ENCODE measurements around the gene ETAA1. TPM values are rescaled to one million over a fixed set of nuclear protein-coding genes. Genes with fewer than 3 reads are reported as not detected.

The ETAA1 gene
- 10 to 100 TPM in 3 of 5 experiments, 1 to 10 TPM in 2; 6.6 to 16.4 (median 10.0) TPM for total RNA-seq
- 1 to 10 TPM; 4.4 to 6.4 TPM for polyA plus RNA-seq
- 17.1 reads per million, percentile 47 among the genes with 10 or more reads in this experiment for total RNA-seq

DNA sequence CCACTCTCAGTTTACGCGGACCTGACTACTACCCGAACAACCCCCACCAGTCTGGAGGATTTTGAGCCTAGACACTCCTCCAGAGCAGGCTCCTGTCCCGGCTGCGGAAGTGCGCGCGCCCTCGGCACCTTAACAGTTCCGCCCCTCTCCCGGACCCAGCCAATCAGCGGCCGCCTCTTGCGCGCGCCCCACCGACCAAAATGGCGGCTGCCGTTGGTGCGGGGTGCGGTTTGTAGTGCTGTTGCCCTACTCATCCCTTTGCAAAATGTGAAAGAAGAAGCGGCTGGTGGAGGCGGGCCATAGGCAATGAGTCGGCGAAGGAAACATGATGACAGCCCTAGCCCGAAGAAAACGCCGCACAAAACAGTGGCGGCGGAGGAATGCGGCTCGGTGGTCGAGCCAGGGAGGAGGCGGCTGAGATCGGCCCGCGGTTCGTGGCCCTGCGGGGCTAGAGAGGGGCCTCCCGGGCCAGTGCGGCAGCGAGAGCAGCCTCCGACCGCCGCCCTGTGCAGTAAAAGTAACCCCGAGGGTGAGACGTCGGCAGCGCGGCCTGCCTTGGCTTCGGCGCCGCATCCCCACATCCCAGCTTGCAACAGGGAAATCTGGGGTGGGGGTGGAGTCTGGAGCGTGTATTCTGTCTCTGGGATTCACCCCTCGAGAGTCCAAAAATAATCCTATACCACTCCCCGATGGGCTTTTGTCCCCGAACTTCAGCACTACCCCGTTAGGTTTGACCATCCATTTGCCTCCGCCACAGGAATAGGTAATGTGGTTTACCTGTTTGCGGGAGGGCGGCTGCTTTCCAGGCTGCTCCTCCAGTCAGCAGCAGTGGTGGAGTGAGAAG is at the start of gene ETAA1:
TSS of gene ETAA1 (plus strand) at position 191 of the 844 bp plus-strand sequence. CDS start at position 307, 116 bp downstream.
- Mint-ChIP-seq H3K4me1 (peaks cover 9 to 26% (median 18%) of the 10 kb centered on the region in 7 donors), H3K27me3 (no peaks in the 10 kb centered on the region), H3K4me3 (peak within 1 kb of the TSS; percentile 92 to 99 (median 97)), H3K9me3 (peaks cover 0 to 3% (median 0%) of the 10 kb centered on the region in 11 donors), H3K27ac (peak within 1 kb of the TSS; percentile 97 to 99 (median 98)), H3K36me3 (peaks cover 4 to 12% (median 5%) of the 10 kb centered on the region in 5 donors)
- Histone ChIP-seq H3K4me1 (ENCODE audit: control insufficient read depth in 2 of 2, insufficient read depth in 2 of 2, low read length in 2 of 2) (no peaks in the 10 kb centered on the region), H3K27me3 (ENCODE audit: control insufficient read depth in 2 of 2, insufficient read depth in 2 of 2, low read length in 2 of 2) (no peaks in the 10 kb centered on the region), H3K36me3 (ENCODE audit: control insufficient read depth in 2 of 3, insufficient read depth in 3 of 3, low read length in 3 of 3) (peaks cover 0 to 6% (median 0%) of the 10 kb centered on the region in 3 experiments), H3K9me3 (ENCODE audit: control insufficient read depth in 2 of 3, low read length in 3 of 3) (no peaks in the 10 kb centered on the region), H3K27ac (ENCODE audit: low read depth, low read length) (peak within 1 kb of the TSS; percentile 87), H3K4me3 (ENCODE audit: low read length) (peak within 1 kb of the TSS; percentile 98)
- DNase-seq (peak; percentile 90 to 94 (median 92)), ATAC-seq (peak; percentile 99)
- ChIA-PET CTCF (no interaction called here), POLR2A (interaction anchor here (1.0 kb wide), 1 partner anchor 8 kb away, joined by 3 read pairs; no protein-coding TSS in a partner anchor)
- intact Hi-C loops (cut with micrococcal nuclease): loop anchor here (1.0 to 10.0 kb wide), 7 partner anchors 665 to 1963 kb away; partner anchors contain the start of genes C1D (in 2 of the 2), APLF (in 1 of the 2), FBXO48 (in 1 of the 2) and PNO1 (in 1 of the 2)

DNA sequence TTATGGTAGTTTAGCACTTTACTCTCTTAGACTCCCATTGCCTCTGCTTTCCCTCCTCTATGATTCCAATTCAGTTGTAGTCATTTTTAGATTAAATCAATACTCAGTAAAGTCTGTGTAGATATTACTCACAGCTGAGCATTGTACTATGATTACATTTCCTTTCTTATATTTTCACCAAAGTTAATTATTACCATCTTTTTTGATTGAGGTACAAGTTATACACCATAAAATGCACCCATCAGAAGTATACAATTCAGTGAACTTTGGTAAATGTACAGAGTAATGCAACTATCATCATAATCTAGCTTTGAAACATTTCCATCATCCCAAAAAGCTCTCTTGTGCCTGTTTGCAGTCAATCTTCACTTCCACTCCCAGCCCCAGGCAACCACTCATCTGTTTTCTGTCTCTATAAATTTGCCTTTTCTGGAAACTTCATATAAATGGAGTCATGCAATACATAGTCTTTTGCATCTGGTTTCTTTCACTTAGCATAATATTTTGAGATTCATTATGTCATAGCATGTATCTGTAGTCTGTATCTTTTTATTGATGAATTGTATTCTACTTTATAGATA is 30.2 kb upstream of the ETAA1 start:
- Mint-ChIP-seq H3K4me3 (no peak overlapping the region), H3K27ac (no peak overlapping the region), H3K36me3 (no peaks in the 10 kb centered on the region), H3K4me1 (no peaks in the 10 kb centered on the region), H3K9me3 (peaks cover 0 to 31% (median 6%) of the 10 kb centered on the region in 11 donors), H3K27me3 (peaks cover 5 to 35% (median 12%) of the 10 kb centered on the region in 5 donors)
- intact Hi-C loops (cut with micrococcal nuclease): no loop called here
- Histone ChIP-seq H3K36me3 (ENCODE audit: control insufficient read depth in 2 of 3, insufficient read depth in 3 of 3, low read length in 3 of 3) (no peaks in the 10 kb centered on the region), H3K27ac (ENCODE audit: low read depth, low read length) (no peak overlapping the region), H3K4me1 (ENCODE audit: control insufficient read depth in 2 of 2, insufficient read depth in 2 of 2, low read length in 2 of 2) (no peaks in the 10 kb centered on the region), H3K4me3 (ENCODE audit: low read length) (no peak overlapping the region), H3K27me3 (ENCODE audit: control insufficient read depth in 2 of 2, insufficient read depth in 2 of 2, low read length in 2 of 2) (no peaks in the 10 kb centered on the region), H3K9me3 (ENCODE audit: control insufficient read depth in 2 of 3, low read length in 3 of 3) (no peaks in the 10 kb centered on the region)
- POLR2A ChIA-PET: no interaction called here
- CTCF ChIA-PET: no interaction called here
- ATAC-seq (no peak), DNase-seq (no peak)

DNA sequence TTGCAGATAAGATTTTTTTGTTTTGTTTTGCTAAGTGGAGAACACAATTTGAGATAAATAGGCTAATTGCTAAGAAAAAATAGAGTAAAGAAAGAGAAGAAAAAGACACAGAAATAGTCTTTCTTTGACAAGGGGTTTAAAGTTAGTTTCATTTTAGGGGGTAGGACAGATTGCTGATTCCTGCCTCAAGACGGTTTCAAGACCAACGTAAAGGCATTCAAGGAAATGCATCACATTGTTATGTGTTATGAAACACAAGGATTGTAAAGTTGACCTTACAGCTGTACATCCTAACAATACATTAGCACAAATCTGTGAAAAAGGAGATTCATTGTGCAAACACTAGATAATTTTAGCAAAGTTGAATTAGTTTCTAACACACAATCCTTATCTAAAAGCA is 22.7 kb upstream of the ETAA1 start:
- intact Hi-C loops (cut with micrococcal nuclease): no loop called here
- ChIA-PET CTCF (no interaction called here), POLR2A (no interaction called here)
- peak overlapping the region in 3 of 10 donors; percentile 18 to 57 (median 47) for H3K4me3 Mint-ChIP-seq
- H3K27ac Mint-ChIP-seq: no peak overlapping the region
- ATAC-seq (no peak), DNase-seq (no peak)
- H3K4me3 ChIP-seq (ENCODE audit: low read length): no peak overlapping the region
- H3K4me1 Mint-ChIP-seq: no peaks in the 10 kb centered on the region
- peaks cover 0 to 10% (median 0%) of the 10 kb centered on the region in 5 donors for H3K36me3 Mint-ChIP-seq
- no peak overlapping the region for H3K27ac ChIP-seq (ENCODE audit: low read depth, low read length)
- peaks cover 0 to 39% (median 8%) of the 10 kb centered on the region in 11 donors for H3K9me3 Mint-ChIP-seq
- no peaks in the 10 kb centered on the region for H3K27me3 ChIP-seq (ENCODE audit: control insufficient read depth in 2 of 2, insufficient read depth in 2 of 2, low read length in 2 of 2)
- H3K27me3 Mint-ChIP-seq: peaks cover 4 to 20% (median 12%) of the 10 kb centered on the region in 5 donors
- H3K9me3 ChIP-seq (ENCODE audit: control insufficient read depth in 2 of 3, low read length in 3 of 3): peaks cover 0 to 3% (median 0%) of the 10 kb centered on the region in 3 experiments
- H3K36me3 ChIP-seq (ENCODE audit: control insufficient read depth in 2 of 3, insufficient read depth in 3 of 3, low read length in 3 of 3): no peaks in the 10 kb centered on the region
- no peaks in the 10 kb centered on the region for H3K4me1 ChIP-seq (ENCODE audit: control insufficient read depth in 2 of 2, insufficient read depth in 2 of 2, low read length in 2 of 2)

DNA sequence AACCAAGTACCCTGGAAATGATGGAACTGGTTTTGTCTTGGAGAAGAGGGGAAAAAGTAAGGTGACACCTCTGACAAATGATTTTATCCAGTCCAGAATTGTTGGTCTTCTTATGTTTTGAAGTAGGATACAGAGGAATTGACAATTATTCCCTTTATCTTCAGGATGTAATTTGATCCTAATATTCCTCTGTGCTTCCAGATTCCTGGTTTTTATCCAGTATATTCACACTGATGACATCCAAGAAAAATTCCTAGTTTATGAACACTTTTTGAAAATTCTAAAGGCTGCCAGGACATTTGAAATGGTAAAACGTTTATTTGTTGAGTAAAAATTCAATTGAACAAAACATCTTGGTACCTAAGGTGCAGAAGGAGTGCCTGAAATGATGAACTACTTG is 22.2 kb upstream of the ETAA1 start:
- Histone ChIP-seq H3K4me1 (ENCODE audit: control insufficient read depth in 2 of 2, insufficient read depth in 2 of 2, low read length in 2 of 2) (no peaks in the 10 kb centered on the region), H3K4me3 (ENCODE audit: low read length) (no peak overlapping the region), H3K27ac (ENCODE audit: low read depth, low read length) (no peak overlapping the region), H3K27me3 (ENCODE audit: control insufficient read depth in 2 of 2, insufficient read depth in 2 of 2, low read length in 2 of 2) (no peaks in the 10 kb centered on the region), H3K9me3 (ENCODE audit: control insufficient read depth in 2 of 3, low read length in 3 of 3) (peaks cover 0 to 3% (median 0%) of the 10 kb centered on the region in 3 experiments), H3K36me3 (ENCODE audit: control insufficient read depth in 2 of 3, insufficient read depth in 3 of 3, low read length in 3 of 3) (no peaks in the 10 kb centered on the region)
- ATAC-seq: no peak
- intact Hi-C loops (cut with micrococcal nuclease): no loop called here
- DNase-seq: no peak
- ChIA-PET POLR2A (no interaction called here), CTCF (no interaction called here)
- H3K27ac Mint-ChIP-seq: no peak overlapping the region
- H3K27me3 Mint-ChIP-seq: peaks cover 4 to 20% (median 10%) of the 10 kb centered on the region in 5 donors
- no peaks in the 10 kb centered on the region for H3K4me1 Mint-ChIP-seq
- H3K36me3 Mint-ChIP-seq: peaks cover 0 to 10% (median 0%) of the 10 kb centered on the region in 5 donors
- no peak overlapping the region for H3K4me3 Mint-ChIP-seq
- peaks cover 0 to 39% (median 8%) of the 10 kb centered on the region in 11 donors for H3K9me3 Mint-ChIP-seq

DNA sequence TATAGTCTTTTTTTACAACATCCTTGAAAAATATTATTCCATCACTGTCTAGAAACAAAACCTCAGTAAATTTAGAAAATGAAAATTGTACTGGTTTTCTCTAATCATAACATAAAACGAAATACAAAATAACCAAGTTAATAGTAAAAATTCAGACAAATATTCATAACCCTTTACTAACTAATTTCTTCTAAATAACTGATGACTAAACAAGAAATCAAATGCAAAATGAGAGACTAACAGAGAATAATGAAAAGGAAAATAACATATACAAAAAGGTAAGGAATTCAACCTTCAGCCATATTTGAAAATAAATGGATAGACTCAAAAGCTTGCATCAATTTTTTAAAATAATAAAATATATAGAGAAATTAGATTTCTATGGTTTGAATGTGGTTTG is 18.6 kb upstream of the ETAA1 start:
- DNase-seq (no peak), ATAC-seq (no peak)
- Histone ChIP-seq H3K4me3 (ENCODE audit: low read length) (no peak overlapping the region), H3K36me3 (ENCODE audit: control insufficient read depth in 2 of 3, insufficient read depth in 3 of 3, low read length in 3 of 3) (no peaks in the 10 kb centered on the region), H3K4me1 (ENCODE audit: control insufficient read depth in 2 of 2, insufficient read depth in 2 of 2, low read length in 2 of 2) (no peaks in the 10 kb centered on the region), H3K9me3 (ENCODE audit: control insufficient read depth in 2 of 3, low read length in 3 of 3) (peaks cover 0 to 3% (median 0%) of the 10 kb centered on the region in 3 experiments), H3K27ac (ENCODE audit: low read depth, low read length) (no peak overlapping the region), H3K27me3 (ENCODE audit: control insufficient read depth in 2 of 2, insufficient read depth in 2 of 2, low read length in 2 of 2) (no peaks in the 10 kb centered on the region)
- peaks cover 0 to 11% (median 0%) of the 10 kb centered on the region in 5 donors for H3K36me3 Mint-ChIP-seq
- H3K4me1 Mint-ChIP-seq: no peaks in the 10 kb centered on the region
- peaks cover 0 to 31% (median 5%) of the 10 kb centered on the region in 11 donors for H3K9me3 Mint-ChIP-seq
- POLR2A ChIA-PET: no interaction called here
- intact Hi-C loops (cut with micrococcal nuclease): no loop called here
- no peak overlapping the region for H3K27ac Mint-ChIP-seq
- peaks cover 0 to 12% (median 6%) of the 10 kb centered on the region in 5 donors for H3K27me3 Mint-ChIP-seq
- H3K4me3 Mint-ChIP-seq: no peak overlapping the region
- CTCF ChIA-PET: no interaction called here

DNA sequence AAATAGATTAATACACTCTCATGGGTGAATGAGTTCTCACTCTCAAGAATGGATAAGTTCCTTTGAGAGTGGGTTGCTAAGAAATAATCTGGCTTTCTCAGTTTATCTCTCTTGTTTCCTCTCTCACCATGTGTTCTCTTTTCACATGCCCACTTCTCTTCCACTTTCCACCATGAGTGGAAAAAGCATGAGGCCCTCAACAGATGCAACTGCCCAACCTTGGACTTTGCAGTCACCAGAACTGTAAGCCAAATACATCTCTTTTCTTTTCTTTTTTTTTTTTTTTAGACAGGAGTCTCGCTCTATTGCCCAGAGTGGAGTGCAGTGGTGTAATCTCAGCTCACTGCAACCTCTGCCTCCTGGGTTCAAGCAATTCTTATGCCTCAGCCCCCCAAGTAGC is 18.1 kb upstream of the ETAA1 start:
- Histone ChIP-seq H3K36me3 (ENCODE audit: control insufficient read depth in 2 of 3, insufficient read depth in 3 of 3, low read length in 3 of 3) (no peaks in the 10 kb centered on the region), H3K27me3 (ENCODE audit: control insufficient read depth in 2 of 2, insufficient read depth in 2 of 2, low read length in 2 of 2) (no peaks in the 10 kb centered on the region), H3K4me3 (ENCODE audit: low read length) (no peak overlapping the region), H3K9me3 (ENCODE audit: control insufficient read depth in 2 of 3, low read length in 3 of 3) (peaks cover 0 to 3% (median 0%) of the 10 kb centered on the region in 3 experiments), H3K4me1 (ENCODE audit: control insufficient read depth in 2 of 2, insufficient read depth in 2 of 2, low read length in 2 of 2) (no peaks in the 10 kb centered on the region), H3K27ac (ENCODE audit: low read depth, low read length) (no peak overlapping the region)
- Mint-ChIP-seq H3K27me3 (peaks cover 0 to 11% (median 5%) of the 10 kb centered on the region in 5 donors), H3K36me3 (peaks cover 0 to 11% (median 0%) of the 10 kb centered on the region in 5 donors), H3K9me3 (peaks cover 0 to 29% (median 4%) of the 10 kb centered on the region in 11 donors), H3K4me3 (no peak overlapping the region), H3K4me1 (no peaks in the 10 kb centered on the region), H3K27ac (no peak overlapping the region)
- POLR2A ChIA-PET: no interaction called here
- CTCF ChIA-PET: no interaction called here
- ATAC-seq (no peak), DNase-seq (no peak)
- intact Hi-C loops (cut with micrococcal nuclease): no loop called here

All from naive thymus-derived CD4-positive, alpha-beta T cell (primary cell).